GM12878 (cell line): Measurements from ENCODE around the gene DSTN. TPM values are rescaled to one million over a fixed set of nuclear protein-coding genes. Genes with fewer than 3 reads are reported as not detected.
"Not testable (repeated sequence)": the region's sequence is repeated elsewhere in the genome, so short reads cannot be mapped to it uniquely, and the experiment has no call there.

Experiments
- ATAC-seq: fragments of 200-7000 bp; cut with Tn5 transposase; 3 replicates; pipeline ENCODE4 v1.9.1; 2020; ENCODE audit warnings: mild to moderate bottlenecking, moderate library complexity
- BruUV-seq: library from RNA; stranded (reverse); fragments of 400-500 nt; replicated peaks from 2 replicates; lab custom pipeline; 2021; lab: Mats Ljungman, UMichigan
- CTCF ChIA-PET: fragments of 300-600 bp; sonication (Branson Sonifier 250); formaldehyde crosslinking; extraction: SDS; loops from one replicate; lab custom pipeline; 2021; ENCODE audit warnings: inconsistent platforms; lab: Yijun Ruan, JAX
- POLR2A ChIA-PET: fragments of 350-600 bp; formaldehyde crosslinking; extraction: SDS; loops from one replicate; lab custom pipeline; 2021; ENCODE audit warnings: inconsistent platforms; lab: Charles Lee
- RAD21 ChIA-PET: fragments of 300-600 bp; sonication (Branson Sonifier 250); formaldehyde crosslinking; loops from one replicate; lab custom pipeline; 2023; ENCODE audit warnings: antibody characterized with exemption; ENCODE audit not compliant: unreplicated experiment; lab: Charles Lee
- SMC1A ChIA-PET: fragments of 300-600 bp; sonication (Branson Sonifier 250); formaldehyde crosslinking; loops from one replicate; lab custom pipeline; 2023; ENCODE audit not compliant: unreplicated experiment, uncharacterized antibody; lab: Charles Lee
- DNase-seq: peaks from one replicate; pipeline ENCODE4 v3.0.0-alpha.2; 2011; ENCODE audit warnings: low read depth, low spot score
- FAIRE-seq: peaks from 3 replicates; lab custom pipeline; 2011; peaks lifted over from hg19 to GRCh38; lab: Jason Lieb, UNC
- H2AFZ ChIP-seq: 2 replicates; pipeline ENCODE4 v1.6.0; 2011; ENCODE audit warnings: low read depth, low read length, control low read depth; ENCODE audit not compliant: control insufficient read depth
- H3K27ac ChIP-seq: 2 replicates; pipeline ENCODE4 v1.5.1; 2011; ENCODE audit warnings: control low read depth; ENCODE audit not compliant: control insufficient read depth, insufficient read depth
- H3K27me3 ChIP-seq, 2 experiments: replicated peaks in 1 of 2; 2 replicates each; pipeline versions ENCODE4 v1.6.0 to v1.6.1; 2011; ENCODE audit warnings: low read length in 1 of 2; ENCODE audit not compliant: control insufficient read depth in 2 of 2, insufficient read depth in 2 of 2
- H3K36me3 ChIP-seq, 2 experiments: 2 replicates each; pipeline ENCODE4 v1.5.1; 2011; ENCODE audit warnings: low read length in 1 of 2; ENCODE audit not compliant: control insufficient read depth in 2 of 2, insufficient read depth in 2 of 2
- H3K4me1 ChIP-seq: 2 replicates; pipeline ENCODE4 v1.6.1; 2011; ENCODE audit warnings: mild to moderate bottlenecking, low read length, moderate library complexity, mixed read lengths; ENCODE audit not compliant: control insufficient read depth, insufficient read depth
- H3K4me2 ChIP-seq: 2 replicates; pipeline ENCODE4 v1.6.0; 2011; ENCODE audit warnings: control low read depth; ENCODE audit not compliant: control insufficient read depth, insufficient read depth
- H3K4me3 ChIP-seq: fragments of 200-600 bp; sonication (generic); 2 replicates; pipeline ENCODE4 v1.5.1; 2016
- H3K79me2 ChIP-seq: 2 replicates; pipeline ENCODE4 v1.6.0; 2011; ENCODE audit warnings: low read length; ENCODE audit not compliant: control insufficient read depth, insufficient read depth
- H3K9ac ChIP-seq: 2 replicates; pipeline ENCODE4 v1.8.0; 2011; ENCODE audit warnings: low read length, control low read depth, mixed read lengths; ENCODE audit not compliant: control insufficient read depth, insufficient read depth
- H3K9me3 ChIP-seq: replicated peaks from 3 replicates; pipeline ENCODE4 v1.5.1; 2011; ENCODE audit warnings: mild to moderate bottlenecking, low read length; ENCODE audit not compliant: control insufficient read depth, insufficient read depth
- H4K20me1 ChIP-seq: 2 replicates; pipeline ENCODE4 v1.6.0; 2011; ENCODE audit not compliant: control insufficient read depth, insufficient read depth
- ASH2L ChIP-seq: fragments of 300-600, 200-600 bp; sonication (generic); IDR thresholded peaks from 2 replicates; pipeline ENCODE4 v1.6.1; 2017; ENCODE audit warnings: low read depth, mild to moderate bottlenecking, borderline replicate concordance
- HDAC2 ChIP-seq: fragments of 200-600 bp; sonication (generic); IDR thresholded peaks from 2 replicates; pipeline ENCODE4 v1.6.1; 2017
- IRF4 ChIP-seq: IDR thresholded peaks from 2 replicates; pipeline ENCODE4 v1.6.1; 2011; ENCODE audit warnings: low read depth, low read length
- KLF5 ChIP-seq: fragments of 450-650 bp; IDR thresholded peaks from 2 replicates; pipeline ENCODE4 v1.6.1; 2014; ENCODE audit warnings: mild to moderate bottlenecking; ENCODE audit not compliant: partially characterized antibody
- RAD21 ChIP-seq: IDR thresholded peaks from 2 replicates; pipeline ENCODE4 v1.6.1; 2011; ENCODE audit warnings: mild to moderate bottlenecking, low read depth, low read length, moderate library complexity; ENCODE audit not compliant: insufficient read depth
- SIN3A ChIP-seq: IDR thresholded peaks from 2 replicates; pipeline ENCODE4 v1.6.1; 2012; ENCODE audit warnings: low read depth, low read length, improper control_type of control experiment
- SP1 ChIP-seq: IDR thresholded peaks from one replicate; pipeline ENCODE4 v1.6.1; 2011; ENCODE audit warnings: low read depth, low read length
- ZNF384 ChIP-seq: IDR thresholded peaks from 2 replicates; pipeline ENCODE4 v1.6.1; 2012; ENCODE audit warnings: low read depth, mild to moderate bottlenecking, low read length, improper control_type of control experiment, borderline replicate concordance
- ZNF687 ChIP-seq: fragments of 450-650 bp; IDR thresholded peaks from 2 replicates; pipeline ENCODE4 v1.6.1; 2017; ENCODE audit warnings: mild to moderate bottlenecking, moderate library complexity
- WGBS: methylation state at CpG from one replicate; pipeline ENCODE4 v1.1.6; 2016; ENCODE audit warnings: low lambda C conversion rate; ENCODE audit not compliant: insufficient replicate concordance, insufficient coverage; ENCODE audit errors: missing lambda C conversion rate; 5-methylcytosine and 5-hydroxymethylcytosine counted together
- in situ Hi-C: fragments of 300-500 bp; cut with MboI; formaldehyde crosslinking; loops from 9 replicates; pipeline ENCODE4 v1.14.3; 2018; ENCODE audit warnings: mixed read lengths
- intact Hi-C: fragments of 100-400 bp; cut with micrococcal nuclease; formaldehyde crosslinking; loops from one replicate; pipeline ENCODE4 v1.14.2; 2022; ENCODE audit not compliant: unreplicated experiment
- polyA plus RNA-seq, 11 experiments: library from polyadenylated mRNA; depleted of rRNA in 4 of 11; unstranded in 6 of 11; stranded (reverse) in 5 of 11; fragments of >200 nt; fragmentation: Nextera tagmentation in 4 of 11; fragmentation: Illumina TruSeq in 1 of 11; extraction: Ambion mirVana in 4 of 11; extraction: Trizol in 1 of 11; gene quantifications; 1 replicate in 1 of 11; 2 replicates in 10 of 11; pipeline versions ENCODE4 v1.2.1 to v1.2.3, GENCODE V29; 2011 to 2016; ENCODE audit warnings: inconsistent platforms in 2 of 11, missing spikeins in 2 of 11, low read depth in 1 of 11
- total RNA-seq, 4 experiments: library from RNA; depleted of rRNA in 3 of 4; stranded (reverse); fragments of >200 nt in 3 of 4; fragmentation: Illumina TruSeq in 1 of 4; extraction: Trizol in 1 of 4; gene quantifications; 2 replicates each; pipeline versions ENCODE4 v1.2.1 to v1.2.3, GENCODE V29; 2013 to 2021
- TF ChIP-seq, protein P1 (sequence below): IDR thresholded peaks from 2 replicates; pipeline ENCODE4 v1.6.1; 2011; ENCODE audit warnings: low read depth, mild to moderate bottlenecking, low read length, moderate library complexity, borderline replicate concordance; ENCODE audit errors: extremely low read depth

The DSTN gene
- total and polyA plus RNA-seq, 10 of the 15 experiments (the other 5 are each of a cell fraction or from before 2014, with no cell fraction given), result 26.7 to 137 (median 40.8) TPM

- POLR2A ChIA-PET, result no interaction called here
- CTCF ChIA-PET, result no interaction called here
These were observed 88.7 kb downstream of the DSTN start for GRCh38 chr20:17658648-17658993.

GRCh38 chr20:17659344-17659743, 89.5 kb downstream of the DSTN start:
- SMC1A ChIA-PET, H3K9me3 ChIP-seq, H3K36me3 ChIP-seq, FAIRE-seq, ATAC-seq, RAD21 ChIA-PET, H2AFZ ChIP-seq, H3K4me1 ChIP-seq, POLR2A ChIA-PET, CTCF ChIA-PET, H3K27ac ChIP-seq, DNase-seq, H3K9ac ChIP-seq, H4K20me1 ChIP-seq, H3K4me2 ChIP-seq, H3K27me3 ChIP-seq, in situ Hi-C loops, H3K4me3 ChIP-seq: not testable (repeated sequence)
- BruUV-seq, result TSS peak; percentile 82
- peaks cover 15% of the 10 kb centered on the region for H3K79me2 ChIP-seq
- intact Hi-C loops, result loop anchor here (10.0 kb wide), 1 partner anchor 235 kb away; no protein-coding TSS in a partner anchor
- WGBS, result 87% methylated on average over 7 of the region's 7 CpGs

More at GRCh38 chr20:17658648-17658993, 88.7 kb downstream of the DSTN start:
- in situ Hi-C loops, result no loop called here
- H4K20me1 ChIP-seq, result 0 out of 2 replicates have a peak, but pooled peaks cover 2% of the 10 kb centered on the region
- H3K4me3 ChIP-seq, result no peak overlapping the region
- H3K9me3 ChIP-seq, result no peaks in the 10 kb centered on the region; the same call in 1 of the 3 replicates
- FAIRE-seq (no peak), DNase-seq (no peak), ATAC-seq (no peak)
- H3K4me1 ChIP-seq, result peaks cover under 1% of the 10 kb centered on the region
- H3K9ac ChIP-seq, result no peak overlapping the region
- H3K27me3 ChIP-seq, result no peaks in the 10 kb centered on the region
- ChIA-PET RAD21 (no interaction called here), SMC1A (no interaction called here)
- BruUV-seq, result no TSS peak
- intact Hi-C loops, result loop anchor here (10.0 kb wide), 1 partner anchor 236 kb away; no protein-coding TSS in a partner anchor
- H3K79me2 ChIP-seq, result peaks cover 8% of the 10 kb centered on the region
- H3K27ac ChIP-seq, result no peak overlapping the region
- TF ChIP-seq SP1 (no peak), ZNF687 (no peak), ASH2L (no peak), IRF4 (no peak), RAD21 (no peak), KLF5 (no peak), SIN3A (no peak), ZNF384 (no peak), HDAC2 (no peak)
- TF ChIP-seq, protein P1, sequence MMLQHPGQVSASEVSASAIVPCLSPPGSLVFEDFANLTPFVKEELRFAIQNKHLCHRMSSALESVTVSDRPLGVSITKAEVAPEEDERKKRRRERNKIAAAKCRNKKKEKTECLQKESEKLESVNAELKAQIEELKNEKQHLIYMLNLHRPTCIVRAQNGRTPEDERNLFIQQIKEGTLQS, result no peak
- no peak overlapping the region for H2AFZ ChIP-seq
- no peak overlapping the region for H3K4me2 ChIP-seq
- H3K36me3 ChIP-seq, result peaks cover 2% of the 10 kb centered on the region in 2 experiments; a peak in 2 of 4 replicates
- WGBS, result 96% methylated on average over 2 of the region's 2 CpGs
